Activated naive CD4-positive, alpha-beta T cell treated with anti-CD3 and anti-CD28 coated beads, Interleukin-2, amount 50 U/mL, for 16 hours (primary cell): Measurements from ENCODE around the gene RUBCNL.
A peak's percentile ranks its signal among the peaks of the same experiment; 100 is the strongest.
"Not testable (repeated sequence)": the region's sequence is repeated elsewhere in the genome, so short reads cannot be mapped to it uniquely, and the experiment has no call there.

Source experiments
- DNase-seq: peaks from one replicate; pipeline ENCODE4 v3.0.0-alpha.2; 2020

RUBCNL gene

GRCh38 chr13:46387064-46387851, at the start of gene RUBCNL:
Gene RUBCNL, minus strand, starts transcription at chr13:46387252. Its CDS starts 14,777 bp downstream, at chr13:46372475.
- DNase-seq, result peak; percentile 43

- not testable (repeated sequence) for DNase-seq
These were observed 42.5 kb upstream of the RUBCNL start for GRCh38 chr13:46429558-46429957.

- no peak for DNase-seq
These were observed 18.4 kb upstream of the RUBCNL start for GRCh38 chr13:46405457-46405856.

GRCh38 chr13:46404733-46405100, 17.7 kb upstream of the RUBCNL start:
- DNase-seq, result no peak

GRCh38 chr13:46403851-46404732, 17.0 kb upstream of the RUBCNL start:
- no peak for DNase-seq

GRCh38 chr13:46402178-46402577, 15.1 kb upstream of the RUBCNL start:
- DNase-seq, result no peak

- no peak for DNase-seq
These were observed 14.4 kb upstream of the RUBCNL start for GRCh38 chr13:46401432-46401831.

- no peak for DNase-seq
These were observed 9.3 kb upstream of the RUBCNL start for GRCh38 chr13:46396341-46396740.

GRCh38 chr13:46392967-46393366, 5.9 kb upstream of the RUBCNL start:
- no peak for DNase-seq

GRCh38 chr13:46389457-46390451, 2.7 kb upstream of the RUBCNL start:
- DNase-seq, result no peak

GRCh38 chr13:46388846-46389245, 1.8 kb upstream of the RUBCNL start:
- no peak for DNase-seq

- no peak for DNase-seq
These were observed 1.3 kb upstream of the RUBCNL start for GRCh38 chr13:46388308-46388707.

GRCh38 chr13:46386392-46387063, 524 bp downstream of the RUBCNL start:
- DNase-seq, result peak; percentile 13

GRCh38 chr13:46385946-46386345, 1.1 kb downstream of the RUBCNL start:
- DNase-seq, result no peak

- DNase-seq, result no peak
These were observed 3.7 kb downstream of the RUBCNL start for GRCh38 chr13:46383383-46383782.

- no peak for DNase-seq
These were observed 4.8 kb downstream of the RUBCNL start for GRCh38 chr13:46382224-46382623.

- no peak for DNase-seq
These were observed 6.8 kb downstream of the RUBCNL start for GRCh38 chr13:46380242-46380641.

GRCh38 chr13:46379611-46380010, 7.4 kb downstream of the RUBCNL start:
- DNase-seq, result no peak

GRCh38 chr13:46378411-46378810, 8.6 kb downstream of the RUBCNL start:
- DNase-seq, result no peak

GRCh38 chr13:46377554-46377953, 9.5 kb downstream of the RUBCNL start:
- no peak for DNase-seq

- no peak for DNase-seq
These were observed 12.3 kb downstream of the RUBCNL start for GRCh38 chr13:46374710-46375109.

GRCh38 chr13:46373623-46374022, 13.4 kb downstream of the RUBCNL start:
- no peak for DNase-seq
